Stimulated activated CD4-positive, alpha-beta T cell treated with anti-CD3 and anti-CD28 coated beads, Interleukin-2, amount 100 ng/mL, for 24 hours (primary cell): ENCODE measurements around the gene ARHGAP19.
"Not testable (repeated sequence)": the region's sequence is repeated elsewhere in the genome, so short reads cannot be mapped to it uniquely, and the experiment has no call there.

Experiments
- DNase-seq, 2 donors: peaks; one replicate each; pipeline ENCODE4 v3.0.0-alpha.2; 2020

ARHGAP19 gene

DNA sequence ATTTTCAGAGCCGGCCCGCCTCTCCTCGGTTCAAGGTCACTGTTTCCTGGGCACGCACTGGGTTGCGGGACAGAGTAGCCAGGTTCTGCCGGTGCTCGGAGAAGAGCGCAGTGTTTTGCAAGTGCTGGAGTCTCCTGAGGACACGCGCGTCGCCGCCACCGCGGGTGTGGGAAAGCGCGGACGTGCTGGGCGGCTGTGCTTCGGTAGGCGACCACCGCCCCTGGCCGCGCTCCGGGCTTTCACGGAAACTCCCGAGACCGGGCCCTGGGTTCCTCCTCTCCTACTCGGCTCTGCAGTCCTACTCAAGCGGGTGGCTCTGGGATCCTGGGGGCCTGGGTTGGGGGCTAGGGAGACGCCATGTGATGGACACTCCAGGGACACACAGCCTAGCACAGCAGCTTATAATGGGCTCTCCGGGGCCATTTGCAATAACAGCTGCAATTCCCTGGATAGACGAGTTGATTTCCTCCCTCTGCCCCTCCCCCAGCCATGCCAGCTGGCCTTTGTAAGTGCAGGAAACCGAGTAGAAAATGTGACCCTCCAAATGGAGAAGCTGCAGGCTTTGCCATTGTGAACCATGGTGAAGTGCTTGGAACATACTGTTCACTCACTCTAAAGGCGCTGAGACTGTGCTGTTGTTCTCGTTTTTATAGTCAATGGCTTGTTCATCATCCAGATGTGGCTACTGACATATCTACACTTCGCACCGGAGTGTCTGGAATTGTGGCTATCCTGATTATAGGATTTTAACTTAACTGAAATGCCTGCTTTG, 28.8 kb upstream of the ARHGAP19 start:
- DNase-seq = peak in 1 of 2 donors; percentile 22

DNA sequence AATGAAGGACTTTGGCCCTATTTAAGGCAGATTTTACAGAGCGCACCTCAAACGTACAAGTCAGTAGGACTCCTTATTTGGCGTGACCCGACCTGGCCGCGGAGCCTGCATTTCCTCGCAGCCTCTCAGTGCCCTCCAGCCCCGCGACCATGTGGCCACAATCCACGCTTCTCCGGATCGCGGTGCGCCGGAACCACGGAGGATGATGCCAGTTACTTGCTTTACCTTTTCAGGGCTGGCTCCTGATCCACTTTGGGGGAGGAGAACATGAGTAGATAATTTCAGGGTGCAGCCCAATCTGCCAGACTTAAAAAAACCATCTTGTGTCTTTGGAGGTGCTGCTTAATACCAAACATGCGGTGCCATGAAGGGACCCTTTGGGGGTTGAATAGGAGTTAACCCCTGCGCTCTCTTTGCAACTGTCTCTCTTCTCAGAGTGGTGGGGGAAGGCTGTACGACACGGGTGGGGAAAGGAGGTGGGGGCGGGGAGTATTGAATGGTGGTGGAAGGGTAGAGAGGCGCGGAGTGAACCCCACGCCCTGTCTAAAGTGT, 28.1 kb upstream of the ARHGAP19 start:
- peak; percentile 35 to 39 for DNase-seq

DNA sequence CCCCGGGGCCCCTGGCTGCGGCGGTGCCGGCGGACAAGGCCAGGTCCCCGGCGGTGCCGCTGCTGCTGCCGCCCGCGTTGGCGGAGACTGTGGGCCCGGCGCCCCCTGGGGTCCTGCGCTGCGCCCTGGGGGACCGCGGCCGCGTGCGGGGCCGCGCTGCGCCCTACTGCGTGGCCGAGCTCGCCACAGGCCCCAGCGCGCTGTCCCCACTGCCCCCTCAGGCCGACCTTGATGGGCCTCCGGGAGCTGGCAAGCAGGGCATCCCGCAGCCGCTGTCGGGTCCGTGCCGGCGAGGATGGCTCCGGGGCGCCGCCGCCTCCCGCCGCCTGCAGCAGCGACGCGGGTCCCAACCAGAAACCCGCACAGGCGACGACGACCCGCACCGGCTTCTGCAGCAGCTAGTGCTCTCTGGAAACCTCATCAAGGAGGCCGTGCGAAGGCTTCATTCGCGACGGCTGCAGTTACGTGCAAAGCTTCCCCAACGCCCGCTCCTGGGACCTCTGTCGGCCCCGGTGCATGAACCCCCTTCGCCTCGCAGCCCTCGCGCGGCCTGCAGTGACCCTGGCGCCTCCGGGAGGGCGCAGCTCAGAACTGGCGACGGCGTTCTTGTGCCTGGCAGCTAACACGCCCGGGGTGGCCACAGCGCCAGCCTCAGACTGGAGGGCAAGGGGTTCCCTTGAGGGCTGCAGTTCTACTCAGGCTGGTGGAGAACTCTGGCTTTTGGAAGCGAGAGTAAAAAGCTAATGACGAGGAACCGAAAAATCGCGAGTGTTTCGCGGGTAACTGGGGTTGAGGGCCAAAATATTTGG, 27.4 kb upstream of the ARHGAP19 start:
- peak; percentile 64 to 69 for DNase-seq

DNA sequence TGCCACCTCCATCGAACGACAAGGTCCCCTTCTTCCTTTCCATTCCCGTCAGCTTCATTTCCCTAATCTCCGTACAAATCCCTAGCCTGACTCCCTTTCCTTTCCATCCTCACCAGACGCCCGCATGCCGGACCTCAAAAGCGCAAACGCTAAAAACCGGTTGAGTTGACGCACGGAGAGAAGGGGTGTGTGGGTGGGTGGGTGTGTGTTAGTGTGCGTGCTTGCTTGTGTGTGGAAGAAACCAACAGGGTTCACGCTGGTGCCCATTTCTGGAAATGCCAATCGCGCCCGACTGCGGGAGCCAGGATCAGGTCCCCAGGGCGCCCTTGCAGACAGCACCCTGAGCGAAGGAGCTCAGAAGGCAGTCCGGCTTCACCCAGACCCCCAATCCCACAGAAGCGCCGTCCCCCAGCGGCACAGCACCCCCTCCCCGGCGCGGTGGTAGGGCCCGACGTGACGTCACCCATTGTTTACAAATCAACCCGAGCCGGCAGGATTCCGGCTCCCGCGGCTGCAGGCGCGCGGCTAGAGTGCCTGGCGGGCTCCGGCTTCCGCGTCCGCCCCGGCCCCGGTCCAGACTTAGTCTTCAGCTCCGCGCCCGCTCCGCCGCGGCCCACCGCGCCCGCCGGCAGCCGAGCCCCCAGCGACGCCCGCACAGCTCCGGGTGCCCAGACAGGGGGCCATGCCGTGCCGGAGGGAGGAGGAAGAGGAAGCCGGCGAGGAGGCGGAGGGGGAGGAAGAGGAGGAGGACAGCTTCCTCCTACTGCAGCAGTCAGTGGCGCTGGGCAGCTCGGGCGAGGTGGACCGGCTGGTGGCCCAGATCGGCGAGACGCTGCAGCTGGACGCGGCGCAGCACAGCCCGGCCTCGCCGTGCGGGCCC, 26.6 kb upstream of the ARHGAP19 start, which contains the start of gene FRAT1:
FRAT1 (plus strand) TSS at position 500 of the 880 bp plus-strand sequence; CDS start at position 683, 183 bp downstream.
- peak; percentile 90 for DNase-seq

DNA sequence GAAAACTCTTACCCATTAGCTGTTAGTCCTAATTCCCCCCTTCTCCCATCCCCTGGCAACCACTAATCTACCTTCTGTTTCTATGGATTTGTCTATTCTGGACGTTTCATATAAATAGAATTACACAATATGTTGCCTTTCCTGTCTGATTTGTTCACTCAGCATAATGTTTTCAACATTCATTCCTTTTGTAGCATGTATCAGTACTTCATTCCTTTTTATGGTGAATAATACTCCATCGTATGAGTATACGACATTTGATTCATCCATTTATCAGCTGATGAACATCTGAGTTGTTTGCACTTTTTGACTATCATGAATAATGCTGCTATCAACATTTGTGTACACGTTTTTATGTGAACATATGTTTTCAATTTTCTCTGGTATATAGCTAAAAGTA, 22.2 kb upstream of the ARHGAP19 start:
- no peak for DNase-seq

DNA sequence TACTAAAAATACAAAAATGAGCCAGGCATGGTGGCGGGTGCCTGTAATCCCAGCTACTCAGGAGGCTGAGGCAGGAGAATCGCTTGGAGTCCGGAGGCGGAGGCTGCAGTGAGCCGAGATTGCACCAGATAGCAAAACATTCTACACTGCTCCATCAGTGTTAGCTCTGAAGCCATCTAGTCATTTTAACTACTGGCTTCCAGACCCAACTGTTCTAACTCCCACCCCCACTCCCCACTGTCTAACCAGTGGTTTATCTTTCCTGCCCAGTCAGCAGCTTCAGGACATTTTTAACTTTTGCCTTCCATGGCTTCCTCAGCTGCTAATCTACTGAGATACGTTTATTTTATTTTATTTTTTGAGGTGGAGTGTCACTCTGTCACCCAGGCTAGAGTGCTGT, 20.5 kb upstream of the ARHGAP19 start:
- DNase-seq = no peak

DNA sequence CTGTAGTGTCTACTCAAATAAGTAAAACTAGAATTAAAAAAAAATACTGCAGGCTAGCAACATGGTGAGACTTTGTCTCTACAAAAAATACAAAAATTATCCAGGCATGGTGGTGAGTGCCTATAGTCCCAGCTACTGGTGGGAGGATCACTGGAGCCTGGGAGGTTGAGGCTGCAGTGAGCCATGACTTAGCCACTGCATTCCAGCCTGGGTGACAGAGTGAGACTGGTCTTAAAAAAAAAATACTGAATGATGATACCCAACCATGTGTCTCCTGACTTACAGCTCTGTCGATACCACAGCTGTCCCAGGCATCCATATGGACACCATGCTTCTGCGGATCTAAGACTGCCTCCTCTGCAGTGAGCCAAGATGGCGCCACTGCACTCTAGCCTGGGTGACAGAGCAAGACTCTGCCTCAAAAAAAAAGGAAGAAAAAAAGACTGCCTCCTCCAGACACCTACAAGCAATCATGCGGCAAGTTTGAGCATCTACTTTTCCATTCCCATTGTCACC, 18.7 kb upstream of the ARHGAP19 start:
- DNase-seq = no peak

DNA sequence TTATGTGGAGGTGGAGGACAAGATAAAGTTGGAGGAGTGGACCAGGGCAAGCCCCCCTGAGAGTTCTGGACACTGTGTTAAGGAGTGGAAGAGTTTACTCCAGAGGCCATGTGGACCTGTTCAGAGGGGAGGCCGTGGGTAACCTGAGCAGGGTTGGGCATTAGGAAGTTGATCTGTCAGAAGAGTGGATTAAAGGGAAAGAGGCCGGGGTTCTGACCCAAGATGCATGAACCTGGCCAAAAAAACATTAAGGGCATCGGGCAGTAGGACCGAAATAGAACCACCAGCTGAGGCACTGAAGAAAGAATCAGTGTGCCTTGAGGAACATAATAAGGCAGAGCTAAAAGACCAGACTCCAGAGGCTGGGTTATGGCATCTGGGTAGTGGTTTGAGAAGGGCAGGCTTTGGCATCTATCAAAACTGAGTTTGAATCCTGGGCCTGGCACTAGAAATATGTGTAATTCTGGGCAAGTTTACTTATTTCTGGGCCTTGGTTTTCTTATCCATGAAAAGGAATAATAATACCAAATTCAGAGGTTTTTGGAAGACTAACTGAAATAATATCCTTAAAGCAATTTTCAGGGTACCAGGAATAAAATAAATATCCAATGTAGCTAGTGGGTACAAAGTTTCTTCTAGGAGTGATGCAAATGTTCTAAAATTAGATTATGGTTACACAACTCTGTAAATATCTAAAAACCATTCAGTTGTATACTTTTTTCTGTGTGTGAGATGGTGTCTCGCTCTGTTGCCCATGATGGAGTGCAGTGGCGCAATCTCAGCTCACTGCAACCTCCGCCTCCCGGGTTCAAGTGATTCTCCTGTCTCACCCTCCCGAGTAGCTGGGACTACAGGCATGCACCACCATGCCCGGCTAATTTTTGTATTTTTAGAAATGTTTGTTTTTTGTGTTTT, 15.7 kb upstream of the ARHGAP19 start:
- DNase-seq = no peak

DNA sequence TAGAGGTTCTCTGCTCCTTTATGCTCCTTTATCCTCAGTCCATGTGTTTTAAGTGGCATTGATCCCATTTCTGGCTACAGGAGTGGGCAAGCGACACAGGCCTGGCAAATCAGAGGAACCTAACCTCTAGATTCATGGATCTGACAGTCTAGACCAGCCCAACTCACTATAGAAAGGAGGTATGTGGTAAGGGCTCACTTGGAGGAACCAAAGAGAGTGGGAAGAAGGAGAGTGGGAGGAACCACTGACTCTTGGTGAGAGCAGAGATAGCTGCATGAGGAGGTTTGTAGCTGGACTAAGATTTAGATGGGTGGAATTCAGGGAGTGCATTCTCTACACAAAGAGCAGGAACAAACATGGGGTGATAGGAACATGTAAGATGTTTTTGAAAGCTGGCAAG, 15.0 kb upstream of the ARHGAP19 start:
- DNase-seq = no peak

DNA sequence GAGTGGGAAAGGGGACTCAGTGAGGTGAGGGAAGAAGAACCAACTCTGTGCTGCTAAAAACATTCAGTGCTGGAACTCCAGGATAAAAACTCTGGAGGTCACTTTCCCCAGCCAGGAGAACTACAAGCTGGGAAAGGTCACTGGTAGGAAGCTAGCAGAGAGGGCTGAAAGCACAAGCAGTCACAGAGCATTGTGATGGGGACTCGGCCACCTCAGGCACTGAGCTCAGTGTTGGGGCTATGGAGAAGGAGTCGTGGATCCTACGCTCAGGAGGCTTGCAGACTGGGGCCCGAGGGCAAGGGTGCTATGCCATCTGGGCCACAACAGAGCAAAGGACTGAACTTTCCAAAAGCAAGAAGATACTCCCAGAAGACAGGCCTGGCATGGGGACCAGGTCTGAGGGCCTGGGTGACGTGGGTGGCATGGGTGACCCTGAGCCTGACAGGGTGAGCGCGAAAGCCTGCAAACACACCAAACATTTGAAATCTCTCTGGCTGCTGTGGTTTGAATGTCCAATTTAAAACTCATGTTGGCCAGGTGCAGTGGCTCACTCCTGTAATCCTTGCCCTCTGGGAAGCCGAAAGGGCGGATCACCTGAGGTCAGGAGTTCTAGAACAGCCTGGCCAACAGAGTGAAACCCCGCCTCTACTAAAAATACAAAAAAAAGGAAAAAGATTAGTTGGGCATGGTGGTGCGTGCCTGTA, 9.8 kb upstream of the ARHGAP19 start:
- no peak for DNase-seq

DNA sequence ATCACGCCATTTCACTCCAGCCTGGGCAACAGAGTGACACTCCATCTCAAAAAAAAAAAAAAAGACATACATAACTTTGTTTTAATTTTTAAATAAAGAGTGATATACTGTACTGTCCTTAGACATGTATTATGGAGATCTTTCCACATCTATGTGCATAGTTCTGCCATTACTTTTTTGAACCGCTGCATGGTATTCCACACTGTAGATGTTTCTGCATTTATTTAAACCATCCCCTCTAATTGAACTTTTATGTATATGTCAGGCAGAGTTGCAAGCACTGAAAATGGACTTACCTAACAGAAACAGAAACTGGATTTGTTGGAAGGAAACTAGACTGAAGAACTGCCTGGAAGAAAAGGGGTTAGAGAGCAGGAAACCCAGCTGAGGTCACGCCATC, 8.5 kb upstream of the ARHGAP19 start:
- DNase-seq = no peak

DNA sequence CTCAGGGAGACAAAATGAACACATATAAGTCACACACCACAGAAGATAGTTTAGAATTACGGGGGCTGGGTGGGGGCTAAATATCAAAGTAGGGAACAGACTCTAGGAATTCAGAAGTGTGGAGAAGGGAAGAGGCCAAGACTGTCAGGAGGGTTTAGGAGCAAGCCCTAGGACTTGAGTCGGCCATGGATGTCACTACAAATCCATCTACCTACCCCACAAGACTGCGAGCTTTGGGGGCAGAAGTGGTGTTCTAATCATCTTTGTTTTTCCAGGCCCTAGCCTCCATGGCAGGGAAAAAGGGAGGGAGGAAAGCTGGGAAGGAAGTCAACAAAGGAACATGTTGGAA, 5.8 kb upstream of the ARHGAP19 start:
- DNase-seq = no peak

DNA sequence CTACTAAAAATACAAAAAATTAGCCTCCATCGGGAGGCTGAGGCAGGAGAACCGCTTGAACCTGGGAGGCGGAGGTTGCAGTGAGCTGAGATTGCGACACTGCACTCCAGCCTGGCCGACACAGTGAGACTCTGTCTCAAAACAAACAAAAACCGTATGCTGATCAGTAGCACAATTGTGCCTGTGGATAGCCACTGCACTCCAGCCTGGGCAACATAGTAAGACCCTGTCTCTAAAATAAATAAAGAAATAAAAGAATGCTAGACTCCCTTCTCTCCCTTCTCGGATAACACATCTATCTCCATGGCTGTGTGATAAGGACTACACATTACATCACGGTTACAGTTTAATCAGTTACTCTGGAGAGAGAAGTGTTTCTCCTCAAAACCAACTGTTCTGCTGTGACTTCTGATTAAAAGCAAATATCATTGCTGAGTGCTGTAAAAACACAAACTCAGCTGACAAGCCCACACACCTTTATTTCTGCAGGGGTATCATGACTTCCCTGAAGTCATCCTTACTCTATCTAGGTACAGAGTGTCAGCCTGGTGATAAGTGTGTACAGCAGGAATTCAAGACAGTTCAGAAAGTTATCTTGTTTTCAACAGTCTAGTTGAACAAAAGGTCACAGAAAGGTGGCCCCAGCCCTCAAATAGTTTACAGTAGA, 5.3 kb upstream of the ARHGAP19 start:
- no peak for DNase-seq

DNA sequence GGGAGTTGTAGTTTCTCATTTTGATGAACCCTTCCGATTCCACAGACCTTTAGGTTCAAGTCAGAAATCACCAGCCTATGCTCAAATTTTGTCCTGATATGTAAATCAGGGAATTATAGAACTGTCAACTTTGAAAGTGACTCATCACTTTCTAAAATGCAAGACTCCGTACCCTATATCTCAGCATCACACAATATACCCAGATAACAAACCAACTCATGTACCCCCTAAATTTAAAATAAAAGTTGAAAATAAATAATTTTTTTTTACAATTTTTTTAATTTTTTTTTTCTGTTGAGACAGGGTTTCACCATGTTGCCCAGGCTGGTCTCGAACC, 393 bp upstream of the ARHGAP19 start:
- no peak for DNase-seq

DNA sequence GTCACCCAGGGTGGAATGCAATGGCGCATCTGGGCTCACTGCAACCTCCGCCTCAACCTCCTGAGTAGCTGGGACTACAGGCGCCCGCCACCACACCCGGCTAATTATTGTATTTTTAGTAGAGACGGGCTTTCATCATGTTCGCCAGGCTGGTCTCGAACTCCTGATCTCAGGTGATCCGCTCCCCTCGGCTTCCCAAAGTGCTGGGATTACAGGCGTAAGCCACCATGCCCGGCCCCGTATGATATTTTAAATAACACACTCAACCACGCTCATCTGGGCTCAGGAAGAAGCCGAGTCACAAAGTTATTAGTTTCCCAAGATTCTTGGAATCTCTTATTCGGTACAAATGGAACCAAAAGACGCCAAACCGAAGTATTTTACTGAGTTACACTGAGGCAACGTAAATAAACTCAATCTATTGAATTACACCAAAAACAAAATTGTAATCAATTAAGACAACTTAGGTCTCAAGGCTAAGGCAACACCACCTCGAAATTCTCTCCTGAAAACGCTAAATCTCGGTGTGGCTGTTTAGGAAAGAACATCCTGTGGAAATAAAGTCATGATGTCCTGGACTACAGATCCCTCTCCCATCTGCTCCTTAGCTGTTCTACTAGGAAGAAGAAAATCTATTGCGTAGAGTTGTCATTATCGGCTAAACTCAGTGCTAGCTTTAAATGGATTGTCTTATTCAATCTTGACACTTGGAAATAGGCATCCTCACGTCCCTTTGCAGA, 910 bp downstream of the ARHGAP19 start:
- no peak for DNase-seq

DNA sequence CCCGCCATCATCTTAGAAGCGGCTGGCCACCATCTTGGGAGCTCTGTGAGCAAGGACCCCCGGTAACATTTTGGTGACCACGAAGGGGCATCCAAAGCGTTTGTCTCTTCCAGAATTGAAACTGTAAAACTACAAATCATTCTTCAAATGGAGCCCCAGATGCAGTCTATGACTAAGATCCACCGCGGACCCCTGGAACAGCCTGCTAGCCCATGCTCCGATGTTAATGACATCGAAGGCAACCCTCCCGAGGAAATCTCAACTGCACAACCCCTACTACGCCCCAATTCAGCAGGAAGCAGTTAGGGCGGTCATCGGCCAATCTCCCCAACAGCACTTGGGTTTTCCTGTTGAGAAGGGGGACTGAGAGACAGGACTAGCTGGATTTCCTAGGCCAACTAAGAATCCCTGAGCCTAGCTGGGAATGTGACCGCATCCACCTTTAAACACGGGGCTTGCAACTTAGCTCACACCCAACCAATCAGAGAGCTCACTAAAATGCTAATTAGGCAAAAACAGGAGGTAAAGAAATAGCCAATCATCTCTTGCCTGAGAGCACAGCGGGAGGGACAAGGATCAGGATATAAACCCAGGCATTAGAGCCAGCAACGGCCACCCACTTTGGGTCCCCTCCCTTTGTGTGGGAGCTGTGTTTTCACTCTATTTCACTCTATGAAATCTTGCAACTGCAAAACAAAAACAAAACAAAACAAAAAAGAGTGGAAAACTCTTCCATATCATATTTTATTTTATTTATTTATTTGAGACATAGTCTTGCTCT, 1.7 kb downstream of the ARHGAP19 start:
- not testable (repeated sequence) for DNase-seq

DNA sequence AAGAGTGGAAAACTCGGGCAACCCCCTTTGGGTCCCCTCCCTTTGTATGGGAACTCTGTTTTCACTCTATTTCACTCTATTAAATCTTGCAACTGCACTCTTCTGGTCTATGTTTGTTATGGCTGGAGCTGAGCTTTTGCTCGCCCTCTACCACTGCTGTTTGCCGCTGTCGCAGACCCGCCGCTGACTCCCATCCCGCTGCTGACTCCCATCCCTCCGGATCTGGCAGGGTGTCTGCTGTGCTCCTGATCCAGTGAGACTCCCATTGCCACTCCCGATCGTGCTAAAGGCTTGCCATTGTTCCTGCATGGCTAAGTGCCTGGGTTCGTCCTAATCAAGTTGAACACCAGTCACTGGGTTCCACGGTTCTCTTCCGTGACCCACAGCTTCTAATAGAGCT, 2.4 kb downstream of the ARHGAP19 start:
- not testable (repeated sequence) for DNase-seq

DNA sequence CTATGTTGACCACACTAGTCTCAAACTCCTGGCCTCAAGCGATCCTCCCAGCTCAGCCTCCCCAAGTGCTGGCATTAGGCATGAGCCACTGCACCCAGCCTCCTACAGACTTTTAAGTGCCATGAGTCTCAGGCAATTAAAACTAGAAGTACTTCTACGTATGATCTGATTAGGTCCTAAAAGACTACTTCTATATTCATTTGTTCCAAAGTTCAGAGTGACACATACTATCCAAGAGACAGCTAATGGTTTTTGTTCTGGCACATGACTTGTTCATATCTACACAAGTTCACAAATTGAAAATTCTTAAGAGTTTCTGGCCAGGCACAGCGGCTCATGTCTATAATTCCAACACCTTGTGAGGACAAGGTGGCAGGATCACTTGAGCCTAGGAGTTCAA, 11.7 kb downstream of the ARHGAP19 start:
- peak in 1 of 2 donors; percentile 17 for DNase-seq
